Measurements from ENCODE around the gene SEC22A.

DNA sequence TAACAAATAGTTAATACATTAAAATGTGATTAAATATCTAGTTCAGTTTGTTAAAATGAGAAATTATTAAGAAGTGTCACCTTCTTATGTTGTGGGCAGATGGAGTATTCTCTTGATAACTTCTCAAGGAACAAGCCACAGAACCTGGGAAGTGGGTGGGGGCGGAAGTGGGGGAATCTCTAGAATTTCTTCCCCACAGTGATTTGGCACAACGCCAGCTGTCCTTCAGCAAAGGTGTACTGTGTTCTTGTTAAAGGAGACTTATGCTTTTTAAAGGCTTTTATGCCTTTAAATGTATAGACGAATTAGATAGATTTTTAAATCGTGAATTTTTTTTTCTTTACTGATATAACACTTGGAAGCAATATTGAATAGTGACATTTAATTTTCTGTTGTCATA, 42.4 kb downstream of the SEC22A start:
- TF ChIP-seq, protein P1, sequence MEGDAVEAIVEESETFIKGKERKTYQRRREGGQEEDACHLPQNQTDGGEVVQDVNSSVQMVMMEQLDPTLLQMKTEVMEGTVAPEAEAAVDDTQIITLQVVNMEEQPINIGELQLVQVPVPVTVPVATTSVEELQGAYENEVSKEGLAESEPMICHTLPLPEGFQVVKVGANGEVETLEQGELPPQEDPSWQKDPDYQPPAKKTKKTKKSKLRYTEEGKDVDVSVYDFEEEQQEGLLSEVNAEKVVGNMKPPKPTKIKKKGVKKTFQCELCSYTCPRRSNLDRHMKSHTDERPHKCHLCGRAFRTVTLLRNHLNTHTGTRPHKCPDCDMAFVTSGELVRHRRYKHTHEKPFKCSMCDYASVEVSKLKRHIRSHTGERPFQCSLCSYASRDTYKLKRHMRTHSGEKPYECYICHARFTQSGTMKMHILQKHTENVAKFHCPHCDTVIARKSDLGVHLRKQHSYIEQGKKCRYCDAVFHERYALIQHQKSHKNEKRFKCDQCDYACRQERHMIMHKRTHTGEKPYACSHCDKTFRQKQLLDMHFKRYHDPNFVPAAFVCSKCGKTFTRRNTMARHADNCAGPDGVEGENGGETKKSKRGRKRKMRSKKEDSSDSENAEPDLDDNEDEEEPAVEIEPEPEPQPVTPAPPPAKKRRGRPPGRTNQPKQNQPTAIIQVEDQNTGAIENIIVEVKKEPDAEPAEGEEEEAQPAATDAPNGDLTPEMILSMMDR (IDR thresholded peaks at IDR 0.05; ENCODE audit: low read depth, low read length) = no peak
- TF ChIP-seq, protein P2, sequence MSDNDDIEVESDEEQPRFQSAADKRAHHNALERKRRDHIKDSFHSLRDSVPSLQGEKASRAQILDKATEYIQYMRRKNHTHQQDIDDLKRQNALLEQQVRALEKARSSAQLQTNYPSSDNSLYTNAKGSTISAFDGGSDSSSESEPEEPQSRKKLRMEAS (IDR thresholded peaks at IDR 0.05; ENCODE audit: low read depth, low read length) = no peak
- TF ChIP-seq POLR2A (IDR thresholded peaks at IDR 0.05; ENCODE audit: extremely low read depth, insufficient read length) (no peak), MYC (IDR thresholded peaks at IDR 0.05; ENCODE audit: low read depth, low read length) (no peak)
